Measurements from ENCODE around the gene RAD51B. TPM values are rescaled to one million over a fixed set of nuclear protein-coding genes. Genes with fewer than 3 reads are reported as not detected.

The RAD51B gene
- total and polyA plus RNA-seq, 2 of the 13 experiments (the other 11 are each of a cell fraction or from before 2014, with no cell fraction given), result 7.0 to 9.5 TPM

GRCh38 chr14:68131907-68132306, 312.3 kb downstream of the RAD51B start (continued):
- TF ChIP-seq STAT6 (CRISPR knock-in tag; IDR thresholded peaks at IDR 0.05; ENCODE audit: borderline replicate concordance) (no peak), ZNF629 (CRISPR knock-in tag; conservative IDR thresholded peaks at IDR 0.05) (no peak)

- DNase-seq (ENCODE audit: low spot score) (no peak), ATAC-seq (no peak), FAIRE-seq (no peak)
- WGBS (ENCODE audit: low lambda C conversion rate), result 96% methylated on average over 1 of the region's 1 CpG
- ChIA-PET POLR2A (no interaction called here), CTCF (ENCODE audit: low intra/inter-chr PET ratio, low total read pairs) (no interaction called here)
- intact Hi-C loops (cut with micrococcal nuclease; ENCODE audit: unreplicated experiment), result no loop called here
- Histone ChIP-seq H2AFZ (ENCODE audit: low read length) (no peak overlapping the region), H3K9ac (ENCODE audit: insufficient read depth, low read depth, low read length) (no peak overlapping the region), H3K36me3 (replicated peaks in 1 of 2; ENCODE audit: control insufficient read depth in 1 of 2, insufficient read depth in 2 of 2, low read length in 2 of 2) (no peaks in the 10 kb centered on the region), H3K27me3 (ENCODE audit: control insufficient read depth in 1 of 2, insufficient read depth in 2 of 2, low read length in 2 of 2) (no peaks in the 10 kb centered on the region), H3K4me1 (ENCODE audit: insufficient read depth, low read length) (0 out of 2 replicates have a peak, but pooled peaks cover 3% of the 10 kb centered on the region), H3K9me3 (ENCODE audit: low read length) (no peaks in the 10 kb centered on the region), H4K20me1 (ENCODE audit: insufficient read depth, low read length) (no peaks in the 10 kb centered on the region), H3K4me2 (ENCODE audit: low read depth, low read length) (no peak overlapping the region), H3K27ac (ENCODE audit: extremely low read length, insufficient read depth, low read length) (no peak overlapping the region), H3K4me3 (replicated peaks in 1 of 3; ENCODE audit: insufficient read depth in 1 of 3, low read depth in 2 of 3, low read length in 3 of 3) (no peak overlapping the region), H3K79me2 (ENCODE audit: insufficient read depth, low read length) (no peaks in the 10 kb centered on the region)
- in situ Hi-C loops (cut with HindIII; ENCODE audit: extremely low pct_ligation_motif_present, low pct_unique_long_range_greater_than_20kb), result no loop called here
- no peak for TF ChIP-seq SMAD9 (CRISPR knock-in tag; IDR thresholded peaks at IDR 0.05)
- no peak for TF ChIP-seq MAF1 (CRISPR knock-in tag; IDR thresholded peaks at IDR 0.05; ENCODE audit: borderline replicate concordance)
- TF ChIP-seq ZNF775 (CRISPR knock-in tag; IDR thresholded peaks at IDR 0.05; ENCODE audit: borderline replicate concordance), result no peak
- no peak for TF ChIP-seq E2F2 (CRISPR knock-in tag; IDR thresholded peaks at IDR 0.05; ENCODE audit: borderline replicate concordance)
- TF ChIP-seq ATF5 (CRISPR knock-in tag; IDR thresholded peaks at IDR 0.05; ENCODE audit: low read depth), result no peak
- no TSS peak for BruUV-seq (replicated peaks)
Observed at GRCh38 chr14:68132563-68133121, 313.1 kb downstream of the RAD51B start.

Data from HepG2 (cell line).